GM18508 (cell line): ENCODE measurements around the gene TRMT11.

Source experiments
- ATAC-seq: cut with Tn5 transposase; IDR thresholded peaks from one replicate; pipeline ENCODE4 v1.9.1; 2021; ENCODE audit warnings: moderate number of reproducible peaks; ENCODE audit not compliant: insufficient read depth, unreplicated experiment

TRMT11 gene

GRCh38 chr6:126067073-126067472, 80.7 kb downstream of the TRMT11 start:
- no peak for ATAC-seq

GRCh38 chr6:126069449-126069848, 83.1 kb downstream of the TRMT11 start:
- no peak for ATAC-seq

DNA sequence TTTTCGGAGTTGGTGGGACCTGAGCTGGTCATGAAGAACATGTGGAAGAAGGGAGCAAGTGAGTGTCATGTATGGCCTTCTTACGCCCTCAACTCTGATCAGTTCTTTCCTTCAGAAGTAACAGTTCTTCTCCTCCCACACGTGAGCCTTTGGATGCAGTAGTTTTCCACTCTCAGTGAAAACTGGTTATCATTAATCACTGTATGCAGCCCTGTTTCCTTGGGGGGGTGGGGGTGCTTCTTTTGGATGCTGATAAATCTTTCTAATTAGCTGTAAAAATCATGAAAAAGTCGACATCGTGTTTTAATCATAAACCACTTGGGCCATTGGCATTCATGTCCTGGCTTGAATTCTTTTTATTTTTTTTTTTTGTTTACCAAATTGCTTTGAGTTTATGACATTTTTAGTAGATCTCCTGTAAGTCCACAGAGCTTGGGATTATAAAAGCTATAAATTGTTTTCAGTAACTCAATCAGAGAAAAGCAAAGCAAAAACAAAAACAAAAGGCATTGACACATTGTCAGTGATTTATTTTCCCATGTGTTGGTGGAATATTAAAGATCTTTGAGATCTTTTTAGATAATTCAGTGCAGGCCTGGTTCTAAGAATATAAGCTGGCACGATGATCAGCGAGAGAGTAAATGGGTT, 84.8 kb downstream of the TRMT11 start:
- ATAC-seq, result no peak

- no peak for ATAC-seq
These were observed 85.8 kb downstream of the TRMT11 start for GRCh38 chr6:126072172-126072571.

- ATAC-seq, result no peak
These were observed 86.5 kb downstream of the TRMT11 start for GRCh38 chr6:126072834-126073233.

DNA sequence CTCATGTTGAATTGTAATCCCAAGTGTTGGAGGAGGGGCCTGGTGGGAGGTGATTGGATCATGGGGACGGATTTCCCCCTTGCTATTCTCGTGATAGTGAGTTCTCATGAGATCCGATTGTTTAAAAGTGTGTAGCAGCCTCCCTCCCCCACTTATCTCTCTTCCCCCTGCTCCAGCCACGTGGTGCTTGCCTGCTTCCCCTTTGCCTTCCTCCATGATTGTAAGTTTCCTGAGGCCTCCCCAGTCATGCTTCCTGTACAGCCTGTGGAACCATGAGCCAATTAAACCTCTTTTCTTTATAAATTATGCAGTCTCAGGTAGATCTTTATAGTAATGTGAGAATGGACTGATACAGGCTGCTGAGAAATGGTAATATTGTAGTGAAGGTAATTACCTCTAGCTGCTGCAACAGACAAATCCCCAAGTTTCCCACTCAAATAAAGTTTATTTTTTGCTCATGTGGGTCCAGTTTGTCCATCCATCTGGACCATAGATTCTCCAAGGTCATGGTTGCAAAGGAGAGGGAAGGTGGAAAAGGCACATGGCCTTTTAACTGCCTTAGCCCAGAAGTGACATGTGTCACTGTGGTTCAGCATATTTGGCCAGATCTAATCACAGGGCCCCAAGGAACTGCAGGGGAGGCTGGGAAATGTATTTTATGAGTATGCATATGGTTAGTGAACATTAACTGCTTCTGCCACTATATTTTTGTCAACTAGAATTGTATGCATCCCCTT, 89.2 kb downstream of the TRMT11 start:
- no peak for ATAC-seq

DNA sequence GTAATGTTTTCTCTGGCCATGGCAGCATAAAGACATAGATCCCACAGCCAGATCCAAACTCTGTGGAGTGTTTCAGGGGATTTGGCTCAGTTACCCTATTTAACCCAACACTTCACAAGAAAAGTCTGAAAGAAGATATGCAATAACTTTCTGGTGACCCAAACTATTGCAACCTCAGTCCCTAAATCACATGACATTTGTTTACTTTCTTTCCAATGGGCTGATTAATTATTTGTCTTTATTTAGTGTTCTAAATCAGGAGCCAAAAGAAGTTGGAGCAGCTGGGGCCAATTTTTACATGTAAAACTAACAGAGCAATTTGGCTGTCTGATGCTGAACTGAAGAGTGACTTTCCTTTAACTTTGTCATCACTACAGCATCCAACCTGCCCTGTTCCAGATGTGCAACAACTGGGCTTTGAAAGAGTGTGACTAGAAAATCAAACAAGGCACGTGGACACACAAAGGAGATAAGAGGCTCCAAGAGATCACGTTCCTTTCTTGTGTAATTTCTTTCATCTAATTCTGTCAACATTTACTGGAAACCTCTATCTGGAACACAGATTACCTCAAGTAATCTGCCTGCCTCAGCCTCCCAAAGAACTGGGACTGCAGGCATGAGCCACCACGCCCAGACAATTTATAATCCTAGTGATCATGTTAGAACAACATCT, 90.8 kb downstream of the TRMT11 start:
- no peak for ATAC-seq

DNA sequence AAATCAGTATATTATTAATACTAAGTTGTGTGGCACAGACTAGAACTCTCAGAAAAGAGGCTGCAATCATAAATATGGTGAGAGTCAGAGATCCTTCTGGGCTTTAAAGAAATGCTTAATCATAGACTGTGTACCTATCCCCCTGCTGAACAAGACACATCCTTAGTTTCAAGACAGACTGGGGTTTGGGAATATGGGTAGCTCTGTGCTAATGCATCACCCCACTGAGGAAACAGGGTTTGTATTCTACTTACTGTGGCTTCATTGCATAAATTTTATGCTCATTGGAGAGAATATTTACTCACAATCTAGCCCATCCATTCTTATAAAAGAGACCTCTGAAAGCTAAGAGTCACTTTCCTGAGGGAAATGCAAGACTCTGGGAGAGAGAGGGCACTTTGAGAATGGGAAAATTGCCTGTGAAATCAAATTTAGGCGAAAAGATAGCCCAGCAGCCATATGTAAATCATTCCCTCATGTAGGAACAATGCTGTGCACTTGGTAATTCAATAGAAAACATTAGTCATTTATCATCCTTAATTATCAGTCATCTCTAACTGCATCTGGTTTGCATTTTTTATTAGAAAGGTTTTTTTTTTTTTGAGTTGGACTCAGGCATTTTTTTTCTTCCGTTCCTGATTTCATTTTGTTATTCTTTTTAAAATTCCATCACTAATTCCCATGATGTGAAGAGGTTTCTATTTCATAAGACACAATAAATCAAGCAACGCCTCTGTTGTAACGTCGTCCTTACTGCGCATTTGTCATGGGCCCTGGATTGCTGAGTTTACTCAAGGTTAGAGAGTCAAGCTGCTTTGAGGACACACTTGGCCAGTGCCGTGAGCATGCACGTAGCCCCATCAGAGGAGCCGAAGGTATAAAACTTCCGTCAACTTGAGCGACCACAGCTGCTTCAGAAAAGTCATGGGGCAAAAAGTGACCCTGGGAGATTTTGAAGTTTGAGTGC, 91.8 kb downstream of the TRMT11 start:
- ATAC-seq, result no peak

GRCh38 chr6:126083875-126084274, 97.5 kb downstream of the TRMT11 start:
- ATAC-seq, result no peak

DNA sequence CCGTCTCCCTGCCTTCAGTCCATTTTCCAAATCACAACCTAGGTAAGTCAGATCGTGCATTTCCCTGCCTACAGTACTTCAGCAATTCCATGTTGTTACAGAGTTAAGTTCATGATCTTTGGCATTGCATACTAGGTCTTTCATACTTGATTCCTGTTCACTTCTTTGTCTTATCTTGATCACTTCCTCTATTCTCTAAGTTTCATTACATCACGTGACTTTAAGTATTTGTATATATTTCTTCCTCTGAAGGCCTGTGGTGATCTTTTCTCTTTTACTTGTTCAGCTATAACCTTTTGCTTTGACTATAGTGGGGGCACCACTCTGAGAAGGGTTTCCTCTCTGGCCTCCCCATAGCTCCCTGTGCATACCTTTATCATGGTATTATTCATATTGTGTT, 100.2 kb downstream of the TRMT11 start:
- ATAC-seq, result peak; percentile 90
